ENCODE data around the gene CRYBG1. TPM values are rescaled to one million over a fixed set of nuclear protein-coding genes. Genes with fewer than 3 reads are reported as not detected.

Gene CRYBG1
- total and polyA plus RNA-seq, 2 donors (not counting 3 experiments of a cell fraction or from before 2014, with no cell fraction given) = 4.1 to 30.1 TPM

- no peak for TF ChIP-seq EZH2 (IDR thresholded peaks at IDR 0.05; ENCODE audit: borderline replicate concordance, low read depth, low read length, severe bottlenecking)
- TF ChIP-seq CTCF (IDR thresholded peaks at IDR 0.05; ENCODE audit: extremely low read depth in 1 of 2, insufficient read depth in 1 of 2, low read depth in 1 of 2, low read length in 2 of 2) = no peak
- TF ChIP-seq GATA2 (IDR thresholded peaks at IDR 0.05; ENCODE audit: insufficient read depth, insufficient read length, low read depth, low read length) = no peak
- TF ChIP-seq POLR2A (IDR thresholded peaks at IDR 0.05; ENCODE audit: low read depth, low read length) = no peak
- no peak for TF ChIP-seq POLR2AphosphoS5 (IDR thresholded peaks at IDR 0.05; ENCODE audit: insufficient read depth, low read depth, low read length)
- no peak for TF ChIP-seq MYC (IDR thresholded peaks at IDR 0.05; ENCODE audit: low read depth, low read length)
- no peak for TF ChIP-seq MAX (IDR thresholded peaks at IDR 0.05; ENCODE audit: insufficient read depth, insufficient read length)
- no peak for TF ChIP-seq FOS (IDR thresholded peaks at IDR 0.05; ENCODE audit: borderline replicate concordance, insufficient read depth, low read length)
- no peak for TF ChIP-seq JUN (IDR thresholded peaks at IDR 0.05; ENCODE audit: borderline replicate concordance, insufficient read depth, insufficient read length, low read depth)
- intact Hi-C loops (cut with micrococcal nuclease) = no loop called here
Measured at GRCh38 chr6:106397431-106397830, 36.9 kb downstream of the CRYBG1 start.

More at GRCh38 chr6:106397431-106397830, 36.9 kb downstream of the CRYBG1 start:
- H3K4me3 ChIP-seq (replicated peaks in 1 of 3; ENCODE audit: insufficient read depth in 1 of 3, low read depth in 1 of 3, low read length in 3 of 3) = no peak overlapping the region
- H3K4me1 ChIP-seq (ENCODE audit: control insufficient read depth, extremely low read depth, insufficient read depth, low read length) = no peaks in the 10 kb centered on the region
- ChIA-PET POLR2A (no interaction called here), CTCF (interaction anchor here (1.3 to 1.6 kb wide), 2 partner anchors 37 to 62 kb away, joined by 3 to 5 read pairs; partner anchors contain the start of gene CRYBG1)
- no peaks in the 10 kb centered on the region for H3K9me1 ChIP-seq (replicated peaks; ENCODE audit: control insufficient read depth, extremely low read depth, insufficient read depth, low read length)
- no peaks in the 10 kb centered on the region for H4K20me1 ChIP-seq (replicated peaks; ENCODE audit: control insufficient read depth, extremely low read depth, insufficient read depth, low read length)
- no peak overlapping the region for H3K9ac ChIP-seq (replicated peaks; ENCODE audit: extremely low read depth, insufficient read depth, low read length)
- no peaks in the 10 kb centered on the region for H3K79me2 ChIP-seq (ENCODE audit: control insufficient read depth, insufficient read depth, low read length)
- H3K4me2 ChIP-seq (ENCODE audit: insufficient read depth, low read length) = no peak overlapping the region
- H3K9me3 ChIP-seq (replicated peaks; ENCODE audit: control insufficient read depth, insufficient read depth, low read length) = no peaks in the 10 kb centered on the region
- DNase-seq (ENCODE audit: low read depth, low spot score) (no peak), FAIRE-seq (no peak)
- H3K36me3 ChIP-seq (ENCODE audit: control insufficient read depth in 2 of 2, extremely low read depth in 1 of 2, insufficient read depth in 2 of 2, low read length in 2 of 2) = no peaks in the 10 kb centered on the region
- BruUV-seq (replicated peaks) = no TSS peak
- H3K27ac ChIP-seq (ENCODE audit: insufficient read depth, low read depth, low read length) = no peak overlapping the region
- dilution Hi-C loops (cut with MboI; ENCODE audit: extremely low pct_ligation_motif_present, low sequenced_read_pairs) = no loop called here
- peaks cover 0 to 2% of the 10 kb centered on the region in 2 experiments for H3K27me3 ChIP-seq (ENCODE audit: control insufficient read depth in 2 of 2, insufficient read depth in 2 of 2, low read length in 2 of 2)
- no peak overlapping the region for H2AFZ ChIP-seq (ENCODE audit: low read depth, low read length)
